ENCODE results near the gene SH2D3A.
A peak's percentile ranks its signal among the peaks of the same experiment; 100 is the strongest.
"Not testable (repeated sequence)": the region's sequence is repeated elsewhere in the genome, so short reads cannot be mapped to it uniquely, and the experiment has no call there.

SH2D3A gene

GRCh38 chr19:6788896-6789295, 21.7 kb upstream of the SH2D3A start:
- DNase-seq, result no peak

GRCh38 chr19:6787393-6787792, 20.2 kb upstream of the SH2D3A start:
- DNase-seq, result no peak

DNA sequence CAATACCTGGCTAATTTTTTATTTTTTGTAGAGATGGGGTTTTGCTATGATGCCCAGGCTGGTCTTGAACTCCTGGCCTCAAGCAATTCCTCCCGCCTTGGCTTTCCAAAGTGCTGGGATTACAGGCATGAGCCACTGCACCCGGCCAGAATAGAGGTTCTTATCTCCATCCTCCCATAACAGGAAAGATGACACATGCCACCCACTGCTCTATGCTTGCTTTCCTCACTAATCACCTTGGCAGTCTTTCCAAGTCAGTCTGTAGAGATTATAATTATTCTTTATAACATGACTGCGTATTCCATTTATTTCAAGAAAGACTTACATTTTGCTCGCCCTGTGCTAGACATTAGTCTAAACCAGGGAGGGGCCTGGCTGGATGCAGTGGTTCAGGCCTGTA, 12.0 kb upstream of the SH2D3A start:
- DNase-seq, result no peak

- DNase-seq, result no peak
Observed at GRCh38 chr19:6778386-6778785, 11.2 kb upstream of the SH2D3A start.

DNA sequence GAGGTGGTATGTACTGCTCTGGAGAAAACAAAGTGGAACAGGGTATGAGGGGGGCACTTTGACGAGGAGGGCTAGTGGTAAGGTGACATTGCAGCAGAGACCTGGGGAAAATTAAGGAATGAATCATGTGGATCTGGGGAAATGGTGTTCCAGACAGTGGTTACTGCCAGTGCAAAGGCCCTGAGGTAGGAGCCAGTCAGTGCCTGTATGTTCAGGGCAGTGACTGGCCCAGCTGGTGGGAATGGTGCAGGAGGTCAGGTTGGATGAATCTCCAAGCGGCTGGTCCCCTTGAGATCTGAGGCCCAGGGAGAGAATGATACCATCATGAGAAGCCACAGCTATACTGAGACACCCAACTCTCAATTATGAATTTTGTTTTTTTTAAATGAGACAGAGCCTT, 10.2 kb upstream of the SH2D3A start:
- DNase-seq, result no peak

DNA sequence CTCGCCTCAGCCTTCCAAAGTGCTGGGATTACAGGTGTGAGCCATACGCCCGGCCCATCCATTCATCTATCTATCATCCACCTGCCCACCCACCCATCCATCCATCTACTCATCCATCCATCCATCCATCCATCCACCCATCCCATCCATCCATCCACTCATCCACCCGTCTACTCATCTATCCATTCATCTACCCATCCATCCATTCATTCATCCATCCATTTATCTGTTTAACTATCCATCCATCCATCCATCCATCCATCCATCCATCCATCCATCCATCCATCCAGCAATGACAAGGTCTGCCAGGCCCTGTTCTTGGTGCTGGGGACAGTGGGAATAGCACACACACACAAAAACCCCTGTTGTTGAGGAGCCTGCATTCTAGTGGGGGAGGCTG, 9.8 kb upstream of the SH2D3A start:
- no peak for DNase-seq

- DNase-seq, result not testable (repeated sequence)
Observed at GRCh38 chr19:6776045-6776444, 8.8 kb upstream of the SH2D3A start.

GRCh38 chr19:6774821-6775707, 7.8 kb upstream of the SH2D3A start:
- DNase-seq, result peak; percentile 10

DNA sequence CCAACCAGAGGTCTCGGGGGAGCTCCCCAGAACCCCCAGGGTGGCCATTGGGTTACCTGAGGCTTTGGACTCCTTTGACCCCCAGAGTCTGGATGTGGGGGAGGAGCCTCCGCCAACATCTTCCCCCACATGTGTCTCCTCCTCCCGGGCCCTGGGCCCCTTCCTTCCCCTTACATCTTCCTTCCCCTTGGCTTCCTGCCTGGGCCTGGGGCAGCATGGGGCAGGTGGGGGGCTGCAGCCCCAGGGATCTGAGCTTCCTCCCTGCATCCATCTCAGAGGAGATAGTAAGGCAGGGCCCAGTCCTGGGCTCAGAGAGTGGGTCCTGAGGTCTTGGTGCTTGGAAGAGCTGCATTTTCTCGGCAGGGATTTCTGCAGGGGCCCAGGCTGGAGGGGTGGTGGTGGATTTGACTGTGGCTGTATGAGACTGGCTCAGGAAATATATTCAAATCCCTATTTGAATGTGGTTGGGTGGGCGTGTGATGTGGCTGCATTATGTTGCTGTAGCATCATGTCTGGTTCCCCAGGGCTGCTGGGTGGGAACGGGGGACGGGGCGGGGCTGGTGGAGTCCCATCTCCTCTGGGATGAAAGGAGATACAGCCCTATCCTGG, 6.2 kb upstream of the SH2D3A start:
- peak; percentile 80 for DNase-seq

DNA sequence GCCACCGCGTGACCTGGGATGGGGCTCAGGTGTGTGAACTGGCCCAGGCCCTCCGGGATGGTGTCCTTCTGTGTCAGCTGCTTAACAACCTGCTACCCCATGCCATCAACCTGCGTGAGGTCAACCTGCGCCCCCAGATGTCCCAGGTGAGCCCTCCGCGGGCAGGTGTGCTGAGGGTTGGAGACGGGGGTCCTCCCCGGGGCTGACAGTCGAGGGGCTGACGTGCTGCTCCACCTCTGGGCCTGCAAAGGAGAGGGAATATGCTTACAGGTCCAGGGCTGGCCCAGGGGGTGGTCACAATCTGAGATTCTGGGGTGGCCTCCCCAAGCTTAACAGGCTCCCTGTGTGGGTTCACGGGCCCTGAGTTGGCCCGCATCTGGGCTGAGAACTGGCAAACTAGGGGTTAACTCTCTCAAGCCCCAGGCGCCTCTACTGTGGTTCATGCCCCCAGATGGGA, 5.7 kb upstream of the SH2D3A start:
- DNase-seq, result no peak

GRCh38 chr19:6772028-6772865, 5.0 kb upstream of the SH2D3A start, which contains the start of gene VAV1:
VAV1 (plus strand) TSS chr19:6772708; CDS start chr19:6772808, 100 bp downstream.
- peak; percentile 89 for DNase-seq

DNA sequence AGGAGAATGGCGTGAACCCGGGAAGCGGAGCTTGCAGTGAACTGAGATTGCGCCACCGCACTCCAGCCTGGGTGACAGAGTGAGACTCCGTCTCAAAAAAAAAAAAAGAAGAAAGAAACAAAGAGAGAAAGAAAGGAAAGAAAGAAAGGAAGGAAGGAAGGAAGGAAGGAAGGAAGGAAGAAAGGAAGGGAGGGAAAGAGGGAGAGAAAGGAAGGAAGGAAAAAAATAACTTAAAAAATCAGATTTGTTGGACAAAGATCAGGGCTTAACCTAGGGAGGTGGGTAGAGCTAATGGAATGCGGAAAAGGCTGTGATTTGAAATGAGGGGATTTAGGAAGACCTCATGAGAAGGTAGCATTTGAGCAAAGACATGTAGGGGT, 4.4 kb upstream of the SH2D3A start:
- not testable (repeated sequence) for DNase-seq

DNA sequence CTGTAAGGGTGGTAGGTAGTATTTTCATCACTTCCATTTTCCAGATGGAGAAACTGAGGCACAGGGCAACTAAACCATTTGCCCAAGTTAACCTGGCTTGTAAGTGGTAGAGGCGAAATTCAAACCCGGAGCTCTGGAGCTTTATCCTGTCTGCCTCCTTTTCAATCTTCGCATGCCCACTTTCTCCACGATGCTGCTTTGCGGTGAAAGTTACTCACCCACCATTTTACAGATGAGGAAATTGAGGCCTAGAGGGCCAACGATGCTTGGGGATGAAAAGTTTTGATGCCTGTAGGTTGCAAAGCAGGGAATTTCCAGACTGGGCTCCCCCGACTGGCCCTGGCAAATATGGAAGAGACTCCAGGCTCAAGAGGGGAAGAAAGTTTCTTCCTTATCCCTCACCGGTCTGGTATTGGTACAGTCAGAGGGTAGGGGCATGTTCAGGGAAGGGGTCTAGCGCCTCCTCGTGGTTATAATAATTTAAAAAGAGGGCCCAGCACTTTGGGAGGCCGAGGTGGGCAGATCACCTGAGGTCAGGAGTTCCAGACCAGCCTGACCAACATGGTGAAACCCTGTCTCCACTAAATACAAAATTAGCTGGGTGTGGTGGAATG, 1.9 kb upstream of the SH2D3A start:
- no peak for DNase-seq

DNA sequence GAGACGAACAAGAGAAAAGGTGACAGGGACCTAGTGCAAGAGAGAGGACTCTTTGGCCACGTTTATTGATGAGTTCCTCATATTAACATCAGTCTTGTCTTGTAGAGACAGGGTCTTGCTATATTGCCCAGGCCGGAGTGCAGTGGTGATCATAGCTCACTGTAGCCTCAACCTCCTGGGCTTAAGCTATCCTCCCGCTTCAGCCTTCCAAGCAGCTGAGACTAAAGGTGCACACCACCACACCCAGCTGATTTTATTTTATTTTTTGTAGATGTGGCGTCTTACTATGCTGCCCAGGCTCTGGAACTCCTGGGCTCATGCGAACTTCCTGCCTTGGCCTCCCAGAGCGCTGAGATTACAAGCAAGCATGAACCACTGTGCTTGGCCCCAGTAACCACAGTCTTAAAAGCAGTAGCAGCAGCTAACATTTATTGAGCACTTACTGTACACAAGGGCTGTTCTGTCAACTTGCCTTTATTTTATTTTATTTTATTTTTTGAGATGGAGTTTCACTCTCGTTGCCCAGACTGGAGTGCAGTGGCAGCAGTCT, 1.1 kb upstream of the SH2D3A start:
- DNase-seq, result no peak

- no peak for DNase-seq
Observed at GRCh38 chr19:6767081-6767356, 216 bp downstream of the SH2D3A start.

DNA sequence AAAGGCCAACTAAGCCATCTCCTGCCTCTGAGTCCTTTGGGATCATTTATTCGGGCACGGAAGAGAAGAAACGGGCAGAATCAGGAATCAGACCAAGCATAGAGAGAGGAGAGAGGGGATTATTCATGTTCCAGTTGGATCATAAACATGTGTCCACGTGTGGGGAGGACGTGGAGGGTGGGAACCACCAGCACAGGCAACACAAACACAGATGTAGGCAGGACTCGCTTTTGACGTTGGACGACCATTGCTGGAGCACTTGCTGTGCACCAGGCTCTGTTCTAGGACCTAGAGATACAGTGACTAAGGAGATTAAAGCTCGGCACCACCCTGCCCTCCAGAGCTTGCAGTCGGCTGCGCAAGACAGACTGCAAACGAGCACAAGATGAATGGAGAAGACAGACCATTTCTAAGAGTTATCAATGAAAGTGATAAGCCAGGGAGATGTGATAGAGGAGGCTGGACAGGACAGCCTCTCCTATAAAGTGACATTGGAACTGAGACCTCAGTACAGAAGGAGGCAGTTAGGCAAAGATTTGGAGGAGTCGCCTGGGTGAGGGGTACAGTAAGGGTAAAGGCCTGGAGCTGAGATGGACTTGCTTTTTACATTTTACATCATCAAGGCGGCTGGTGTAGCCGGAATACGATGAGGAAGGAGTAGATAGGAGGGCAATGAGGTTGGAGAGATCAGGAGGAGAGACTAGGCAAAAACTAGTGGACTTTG, 716 bp downstream of the SH2D3A start:
- no peak for DNase-seq

GRCh38 chr19:6765738-6766356, 1.4 kb downstream of the SH2D3A start:
- no peak for DNase-seq

DNA sequence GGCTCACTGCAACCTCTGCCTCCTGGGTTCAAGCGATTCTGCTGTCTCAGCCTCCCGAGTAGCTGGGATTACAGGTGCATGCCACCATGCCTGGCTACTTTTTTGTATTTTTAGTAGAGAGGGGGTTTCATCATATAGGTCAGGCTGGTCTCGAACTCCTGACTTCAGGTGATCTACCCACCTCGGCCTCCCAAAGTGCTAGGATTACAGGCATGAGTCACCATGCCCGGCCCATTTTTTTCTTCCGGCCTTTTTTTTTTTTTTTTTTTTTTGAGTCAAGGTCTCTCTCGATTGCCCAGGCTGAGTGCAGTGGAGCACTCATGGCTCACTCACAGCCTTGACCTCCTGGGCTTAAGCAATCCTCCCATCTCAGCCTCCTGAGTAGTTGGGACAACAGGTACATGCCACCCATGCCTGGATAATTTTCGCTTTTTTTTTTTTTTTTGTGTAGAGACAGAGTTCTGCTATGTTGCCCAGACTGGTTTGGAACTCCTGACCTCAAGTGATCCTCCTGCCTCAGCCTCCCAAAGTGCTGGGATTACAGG, 4.9 kb downstream of the SH2D3A start:
- not testable (repeated sequence) for DNase-seq

DNA sequence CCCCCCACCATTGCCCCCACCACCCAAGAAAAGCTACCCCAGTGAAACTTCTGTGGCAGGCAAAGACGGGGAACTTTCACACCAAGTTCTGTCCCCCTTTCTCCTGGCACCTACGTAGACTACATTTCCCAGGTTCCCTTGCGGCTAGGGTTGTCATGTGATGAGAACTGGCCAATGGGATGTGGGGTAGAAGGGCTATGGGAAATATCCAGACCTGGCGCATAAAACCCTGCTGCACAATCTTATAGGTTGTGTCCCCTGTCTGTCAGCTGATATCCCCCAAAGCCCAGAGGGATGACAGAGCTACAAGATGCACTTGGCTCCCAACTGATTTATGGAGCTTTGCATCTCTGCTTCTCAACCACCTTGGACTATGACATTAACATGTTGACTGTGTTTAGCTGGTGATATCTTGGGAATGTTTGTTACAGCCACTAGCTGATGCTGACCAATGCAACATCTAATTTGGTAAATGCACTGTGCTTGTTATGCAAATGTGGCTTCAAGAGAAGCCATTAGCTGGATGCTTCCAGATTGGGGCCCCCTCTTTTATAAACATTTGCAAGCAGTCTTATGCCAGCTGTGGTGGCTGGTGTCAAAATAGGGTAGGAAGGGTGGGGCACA, 6.1 kb downstream of the SH2D3A start:
- DNase-seq, result no peak

DNA sequence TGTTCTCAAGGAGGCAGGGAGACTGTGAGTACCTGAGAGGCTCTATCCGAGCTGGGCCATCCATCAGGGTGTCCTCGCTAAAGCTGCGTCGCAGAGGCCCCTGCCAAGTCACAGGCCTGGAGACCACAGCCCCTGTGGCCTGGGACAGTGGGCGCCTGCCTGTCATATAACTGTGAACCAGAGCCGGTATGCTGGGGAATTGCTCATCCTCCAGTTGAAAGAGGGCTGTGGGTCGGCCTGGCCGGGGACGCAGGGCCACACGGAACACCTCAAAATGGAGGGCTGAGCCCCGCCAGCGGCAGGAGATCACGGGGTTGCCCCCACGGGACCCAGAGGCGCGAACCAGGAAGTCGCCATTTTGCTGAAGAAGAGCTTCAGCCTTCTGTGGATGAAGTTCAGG, 6.6 kb downstream of the SH2D3A start:
- DNase-seq, result no peak

Measured in GDM1 (cell line).